ENCODE measurements around the gene MCHR1.

The MCHR1 gene

GRCh38 chr22:40728731-40729189 lies 49.5 kb downstream of the MCHR1 start:
- DNase-seq: peak; percentile 63

DNA sequence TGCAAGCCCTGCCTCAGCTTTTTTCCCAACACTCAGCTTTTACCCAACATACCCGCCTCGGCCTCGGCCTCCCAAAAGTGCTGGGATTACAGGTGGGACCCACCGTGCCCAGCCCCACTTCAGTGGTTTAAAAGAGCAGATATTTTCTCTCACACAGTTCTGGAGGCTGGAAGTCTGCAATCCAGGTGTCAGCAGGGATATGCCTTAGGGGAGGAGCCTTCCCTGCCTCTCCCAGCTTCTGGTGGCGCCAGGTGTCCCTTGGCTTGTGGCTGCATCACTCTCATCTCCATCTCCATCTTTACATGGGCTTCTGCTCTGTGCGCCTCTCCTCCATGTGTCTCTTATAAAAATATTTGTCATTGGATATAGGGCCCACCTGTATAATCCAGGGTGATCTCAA lies 50.0 kb downstream of the MCHR1 start:
- no peak for DNase-seq
